ENCODE data around the gene GPC1. TPM values are rescaled to one million over a fixed set of nuclear protein-coding genes. Genes with fewer than 3 reads are reported as not detected.
A peak's percentile ranks its signal among the peaks of the same experiment; 100 is the strongest.

GPC1 gene
- total RNA-seq, 4 donors from 2014 or later = 117 to 153 (median 144) TPM

DNA sequence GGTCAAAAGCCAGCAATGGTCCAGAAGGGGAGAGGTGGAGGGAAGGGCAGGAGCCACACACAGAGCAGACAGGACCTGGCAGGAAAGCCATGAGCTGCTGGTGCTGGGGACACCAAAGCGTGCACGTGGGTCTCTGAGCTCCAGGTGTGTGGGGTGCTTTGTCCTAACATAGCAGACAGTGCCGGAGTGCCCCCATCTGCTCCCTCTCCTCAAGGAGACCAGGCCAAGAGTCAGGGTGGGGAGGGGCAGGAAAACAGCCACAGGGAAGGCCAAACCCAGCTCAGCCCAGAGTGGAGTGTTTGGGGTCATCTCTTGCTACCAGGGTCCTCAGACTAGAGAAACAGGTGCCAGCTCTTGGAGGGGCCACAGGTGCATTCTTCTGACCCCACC, 4.2 kb upstream of the GPC1 start:
- peak in 1 of 2 donors; percentile 6 for DNase-seq (ENCODE audit: low spot score in 2 of 2)
- WGBS, 2 donors = 72 to 83% methylated on average over 3 of the region's 3 CpGs
- no peaks in the 10 kb centered on the region for H3K9me3 ChIP-seq
- no peak overlapping the region for H3K27ac ChIP-seq
- peaks cover 0 to 25% (median 8%) of the 10 kb centered on the region in 4 donors for H3K4me1 ChIP-seq
- TF ChIP-seq EP300 (IDR thresholded peaks at IDR 0.05) = no peak
- no peak overlapping the region for H3K4me3 ChIP-seq
- H3K36me3 ChIP-seq = no peaks in the 10 kb centered on the region
- no peaks in the 10 kb centered on the region for H3K27me3 ChIP-seq

DNA sequence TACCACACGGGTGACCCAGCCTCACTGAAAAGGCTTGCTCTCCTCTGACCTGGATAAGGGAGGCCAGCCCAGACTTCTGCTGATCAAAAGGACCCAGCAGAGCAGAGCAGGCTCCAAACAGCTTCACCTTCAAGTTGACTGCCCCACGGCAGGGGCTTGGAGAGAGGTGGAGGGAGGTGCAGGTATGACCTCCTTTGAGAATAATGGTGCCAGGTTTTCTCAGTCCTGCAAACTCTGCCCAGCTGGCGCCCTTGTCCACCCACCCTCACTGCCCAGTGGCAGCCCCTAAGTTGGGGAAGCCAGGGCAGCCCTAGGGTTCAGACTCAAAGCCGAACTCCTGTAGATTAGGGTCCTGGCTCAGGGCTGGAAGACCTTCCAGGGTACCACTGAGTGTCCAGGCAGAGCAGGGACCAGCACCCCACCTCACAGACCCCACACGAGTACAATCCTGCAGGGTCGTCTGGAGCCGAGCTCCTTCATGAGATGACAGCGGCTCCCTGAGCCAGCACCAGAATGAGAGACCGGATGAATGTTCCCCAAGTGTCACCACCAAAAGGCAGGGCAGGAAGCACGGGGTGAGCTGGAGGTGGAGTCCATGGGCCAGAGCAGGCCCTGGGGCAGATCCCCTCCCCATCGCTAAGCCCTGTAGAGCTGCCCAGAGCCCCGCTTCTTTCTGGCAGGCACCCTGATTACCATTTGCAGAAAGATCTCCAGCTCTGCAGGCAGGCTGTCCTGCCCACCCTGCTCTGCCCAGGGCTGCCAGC, 3.6 kb upstream of the GPC1 start:
- 77 to 78% methylated on average over 9 to 11 of the region's 12 CpGs for WGBS, 2 donors
- DNase-seq (ENCODE audit: low spot score in 2 of 2) = peak in 1 of 2 donors; percentile 10
- H3K36me3 ChIP-seq = no peaks in the 10 kb centered on the region
- no peaks in the 10 kb centered on the region for H3K27me3 ChIP-seq
- TF ChIP-seq EP300 (IDR thresholded peaks at IDR 0.05) (no peak), POLR2A (IDR thresholded peaks at IDR 0.05) (no peak)
- TF ChIP-seq, protein P1, sequence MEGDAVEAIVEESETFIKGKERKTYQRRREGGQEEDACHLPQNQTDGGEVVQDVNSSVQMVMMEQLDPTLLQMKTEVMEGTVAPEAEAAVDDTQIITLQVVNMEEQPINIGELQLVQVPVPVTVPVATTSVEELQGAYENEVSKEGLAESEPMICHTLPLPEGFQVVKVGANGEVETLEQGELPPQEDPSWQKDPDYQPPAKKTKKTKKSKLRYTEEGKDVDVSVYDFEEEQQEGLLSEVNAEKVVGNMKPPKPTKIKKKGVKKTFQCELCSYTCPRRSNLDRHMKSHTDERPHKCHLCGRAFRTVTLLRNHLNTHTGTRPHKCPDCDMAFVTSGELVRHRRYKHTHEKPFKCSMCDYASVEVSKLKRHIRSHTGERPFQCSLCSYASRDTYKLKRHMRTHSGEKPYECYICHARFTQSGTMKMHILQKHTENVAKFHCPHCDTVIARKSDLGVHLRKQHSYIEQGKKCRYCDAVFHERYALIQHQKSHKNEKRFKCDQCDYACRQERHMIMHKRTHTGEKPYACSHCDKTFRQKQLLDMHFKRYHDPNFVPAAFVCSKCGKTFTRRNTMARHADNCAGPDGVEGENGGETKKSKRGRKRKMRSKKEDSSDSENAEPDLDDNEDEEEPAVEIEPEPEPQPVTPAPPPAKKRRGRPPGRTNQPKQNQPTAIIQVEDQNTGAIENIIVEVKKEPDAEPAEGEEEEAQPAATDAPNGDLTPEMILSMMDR (IDR thresholded peaks at IDR 0.05) = no peak
- peaks cover 0 to 31% (median 11%) of the 10 kb centered on the region in 4 donors for H3K4me1 ChIP-seq
- H3K9me3 ChIP-seq = no peaks in the 10 kb centered on the region
- H3K4me3 ChIP-seq = no peak overlapping the region
- H3K27ac ChIP-seq = peak overlapping the region in 1 of 4 donors; percentile 17

DNA sequence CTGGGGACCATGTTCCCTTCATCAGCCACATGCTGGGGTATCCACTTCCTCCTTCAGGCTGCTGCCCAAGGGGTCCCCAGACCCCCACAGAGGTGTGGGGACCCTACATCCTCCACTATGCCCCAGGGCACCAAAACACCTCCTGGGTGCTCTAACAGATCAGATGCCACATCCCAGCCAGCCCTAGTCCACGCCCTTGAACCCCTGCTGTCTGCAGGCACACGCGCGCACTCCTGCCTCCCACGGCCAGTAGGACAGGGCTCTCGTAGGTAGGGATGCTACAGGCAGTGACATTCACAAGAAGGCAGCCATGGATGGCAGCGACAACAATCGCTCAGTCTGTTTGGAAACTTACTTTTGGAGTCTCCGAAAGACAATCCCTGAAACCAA, 3.0 kb upstream of the GPC1 start:
- peak in 1 of 2 donors; percentile 8 for DNase-seq (ENCODE audit: low spot score in 2 of 2)
- Histone ChIP-seq H3K27ac (peak overlapping the region in 2 of 4 donors; percentile 28 to 95), H3K9me3 (no peaks in the 10 kb centered on the region), H3K36me3 (no peaks in the 10 kb centered on the region), H3K4me1 (peaks cover 0 to 37% (median 16%) of the 10 kb centered on the region in 4 donors), H3K27me3 (no peaks in the 10 kb centered on the region), H3K4me3 (no peak overlapping the region)
- TF ChIP-seq POLR2A (IDR thresholded peaks at IDR 0.05) (no peak), EP300 (IDR thresholded peaks at IDR 0.05) (no peak)
- TF ChIP-seq, protein P1 (IDR thresholded peaks at IDR 0.05) = no peak
- WGBS, 2 donors = 90 to 91% methylated on average over 9 of the region's 9 CpGs

DNA sequence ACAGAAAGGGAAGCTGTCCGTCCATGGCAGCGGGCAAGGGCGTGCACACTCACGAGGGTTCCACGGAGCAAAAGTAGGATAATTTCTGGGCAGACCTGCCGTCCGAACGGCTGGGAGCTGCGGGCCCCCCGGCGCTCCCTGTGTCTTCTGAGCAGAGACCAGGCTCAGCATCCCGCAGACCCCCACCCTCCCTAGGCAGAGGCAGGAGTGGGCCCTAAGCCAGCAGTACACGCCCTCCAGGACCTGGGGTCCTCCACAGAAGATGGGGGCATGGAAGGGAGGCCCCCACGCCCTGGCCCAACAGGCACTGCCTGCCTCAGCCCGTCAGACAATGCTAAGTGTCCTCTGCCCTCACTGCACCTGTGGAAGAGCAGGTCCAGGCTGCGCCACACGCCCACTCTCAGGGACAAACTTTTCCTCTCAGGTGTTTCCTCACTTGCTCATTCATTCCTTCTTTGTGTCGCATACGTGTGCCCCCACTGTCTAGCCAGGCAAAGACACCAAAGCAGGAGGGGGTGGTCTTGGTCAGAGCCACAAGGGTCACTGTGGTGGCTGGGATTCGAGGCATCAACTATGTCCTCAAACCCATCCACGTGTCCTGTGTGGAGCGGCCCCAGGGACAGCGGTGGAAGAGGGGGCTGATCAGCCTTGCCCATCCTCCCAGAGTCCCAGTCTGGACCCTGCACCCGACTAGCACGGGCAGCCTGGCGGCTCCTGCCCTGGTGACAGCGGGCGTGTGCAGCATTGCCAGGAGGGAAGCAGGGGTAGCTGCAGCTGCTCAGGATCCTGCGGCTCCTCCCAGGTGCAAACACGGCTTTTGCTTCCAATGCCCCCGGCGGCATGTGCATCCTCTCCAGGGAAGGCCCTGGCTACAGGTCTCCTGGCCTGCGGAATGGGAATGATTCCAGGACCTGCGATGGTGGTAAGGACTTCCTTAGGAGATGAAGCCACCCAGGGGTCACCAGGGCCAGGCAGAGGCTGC, 2.4 kb upstream of the GPC1 start:
- no peaks in the 10 kb centered on the region for H3K9me3 ChIP-seq
- H3K4me3 ChIP-seq = no peak overlapping the region
- peak overlapping the region in 2 of 4 donors; percentile 77 to 95 for H3K27ac ChIP-seq
- no peaks in the 10 kb centered on the region for H3K36me3 ChIP-seq
- TF ChIP-seq, protein P1 (IDR thresholded peaks at IDR 0.05) = no peak
- TF ChIP-seq POLR2A (IDR thresholded peaks at IDR 0.05) (no peak), EP300 (IDR thresholded peaks at IDR 0.05) (no peak)
- no peak for DNase-seq (ENCODE audit: low spot score in 2 of 2)
- no peaks in the 10 kb centered on the region for H3K27me3 ChIP-seq
- 67 to 81% methylated on average over 23 to 30 of the region's 34 CpGs for WGBS, 2 donors
- peaks cover 0 to 44% (median 19%) of the 10 kb centered on the region in 4 donors for H3K4me1 ChIP-seq

DNA sequence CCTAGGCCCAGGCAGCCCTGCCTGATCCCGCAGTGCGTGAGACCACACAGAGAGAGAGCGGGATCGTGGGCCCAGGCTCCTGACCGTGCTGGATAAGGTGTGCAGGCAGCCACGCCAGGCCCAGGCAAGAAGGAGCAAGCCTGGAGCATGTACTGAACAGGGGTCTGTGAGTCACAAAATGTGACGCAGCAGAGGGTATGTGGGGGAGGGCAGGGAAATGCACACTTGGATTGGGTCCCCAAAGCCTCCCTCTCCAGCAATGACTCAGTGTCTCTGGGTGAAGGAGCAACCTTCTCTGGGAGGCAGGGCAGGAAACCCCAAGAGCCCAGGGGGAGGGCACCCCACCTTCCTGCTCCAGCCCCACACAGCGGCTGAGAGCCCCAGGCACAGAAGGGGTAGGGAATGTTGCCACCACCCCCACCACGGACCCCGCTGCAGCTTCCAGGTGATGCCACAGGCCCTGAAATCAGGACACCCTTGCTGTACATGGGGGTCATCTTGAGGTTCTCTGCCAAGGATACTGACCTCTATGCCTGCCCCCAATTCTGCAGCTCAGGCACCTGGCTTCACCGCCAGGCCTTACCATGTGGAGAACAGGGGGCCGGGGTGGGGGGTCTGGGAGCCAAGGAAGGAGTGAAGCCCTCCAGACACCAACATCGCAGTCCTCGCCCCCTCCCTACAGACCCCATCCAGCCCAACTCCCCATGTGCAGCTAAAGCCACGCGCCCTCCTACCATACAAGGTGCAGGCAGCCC, 1.3 kb upstream of the GPC1 start:
- H3K4me1 ChIP-seq = peaks cover 0 to 54% (median 20%) of the 10 kb centered on the region in 4 donors
- peak overlapping the region; percentile 40 to 95 (median 70) for H3K4me3 ChIP-seq
- no peaks in the 10 kb centered on the region for H3K9me3 ChIP-seq
- 63 to 69% methylated on average over 16 of the region's 16 CpGs for WGBS, 2 donors
- DNase-seq (ENCODE audit: low spot score in 2 of 2) = no peak
- no peaks in the 10 kb centered on the region for H3K36me3 ChIP-seq
- no peaks in the 10 kb centered on the region for H3K27me3 ChIP-seq
- TF ChIP-seq, protein P1 (IDR thresholded peaks at IDR 0.05) = no peak
- TF ChIP-seq EP300 (IDR thresholded peaks at IDR 0.05) = peak in 1 of 2 donors; percentile 56
- H3K27ac ChIP-seq = peak overlapping the region; percentile 76 to 95 (median 80)

All from tibial nerve (tissue), 4 donors.